Measurements from ENCODE around the gene UGT1A4. TPM values are rescaled to one million over a fixed set of nuclear protein-coding genes. Genes with fewer than 3 reads are reported as not detected.
A peak's percentile ranks its signal among the peaks of the same experiment; 100 is the strongest.

The UGT1A4 gene
- total RNA-seq, 1 experiment from 2014 or later, result not detected

DNA sequence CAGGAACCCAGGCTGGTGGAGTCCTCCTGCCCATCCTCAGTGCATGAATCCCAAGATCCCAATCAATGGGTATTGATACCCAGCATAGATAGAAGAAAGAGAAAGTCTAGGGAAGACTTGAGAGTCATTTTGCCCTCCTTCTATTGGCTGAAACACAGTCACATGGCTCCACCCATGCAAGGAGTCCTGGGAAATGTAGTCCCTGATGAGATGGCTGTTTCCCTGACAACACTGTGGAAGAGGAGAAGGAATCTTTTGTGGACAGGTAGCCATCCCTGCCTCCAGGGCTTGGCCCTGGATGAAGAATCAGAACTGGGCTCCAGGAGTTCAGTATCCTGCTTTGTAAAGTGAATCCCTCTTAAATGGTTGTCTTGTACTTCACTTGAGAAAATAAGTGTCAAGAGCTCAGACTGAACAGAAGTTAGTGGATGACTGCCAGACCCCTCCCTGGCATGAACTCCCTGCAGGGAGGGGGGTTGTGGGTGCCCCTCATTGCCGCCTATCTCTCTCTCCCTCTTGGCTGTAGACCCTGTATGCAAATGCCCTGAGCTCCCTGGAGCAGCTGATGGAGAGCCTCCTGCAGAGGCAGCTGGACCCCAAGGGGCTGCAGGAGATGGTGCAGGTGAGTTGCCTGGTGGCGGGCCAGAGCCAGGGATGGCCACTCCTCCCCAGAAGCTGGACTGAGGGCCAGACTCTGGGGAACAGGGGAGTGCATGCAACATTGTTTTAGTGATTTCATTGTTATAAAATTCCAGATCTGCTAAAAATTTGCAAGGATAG is 95.7 kb downstream of the UGT1A4 start:
- peak; percentile 82 for DNase-seq
- Histone ChIP-seq H3K4me3 (ENCODE audit: insufficient read depth, low read depth, low read length) (no peak overlapping the region), H3K27me3 (ENCODE audit: control insufficient read depth, insufficient read depth, low read length) (no peaks in the 10 kb centered on the region), H3K36me3 (replicated peaks; ENCODE audit: control insufficient read depth, insufficient read depth, low read length) (no peaks in the 10 kb centered on the region)

DNA sequence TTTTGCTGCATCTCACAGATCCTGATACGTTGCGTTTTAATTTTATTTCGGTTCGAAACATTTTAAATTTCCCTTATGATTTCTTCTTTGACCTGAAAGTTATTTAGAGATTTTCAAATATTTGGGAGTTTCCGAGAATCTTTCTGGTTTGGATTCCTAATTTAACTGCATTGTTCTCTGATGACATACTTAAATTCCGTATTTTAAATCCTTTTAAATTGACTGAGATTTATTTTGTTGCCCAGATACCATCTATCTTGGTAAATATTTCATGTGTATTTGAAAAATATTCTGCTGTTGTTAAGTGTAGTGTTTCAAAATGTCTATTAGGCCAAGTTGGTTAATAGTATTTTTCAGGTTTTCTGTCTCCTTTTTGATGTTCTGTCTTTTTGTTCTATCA is 97.3 kb downstream of the UGT1A4 start:
- Histone ChIP-seq H3K36me3 (replicated peaks; ENCODE audit: control insufficient read depth, insufficient read depth, low read length) (no peaks in the 10 kb centered on the region), H3K27me3 (ENCODE audit: control insufficient read depth, insufficient read depth, low read length) (no peaks in the 10 kb centered on the region), H3K4me3 (ENCODE audit: insufficient read depth, low read depth, low read length) (no peak overlapping the region)
- no peak for DNase-seq

DNA sequence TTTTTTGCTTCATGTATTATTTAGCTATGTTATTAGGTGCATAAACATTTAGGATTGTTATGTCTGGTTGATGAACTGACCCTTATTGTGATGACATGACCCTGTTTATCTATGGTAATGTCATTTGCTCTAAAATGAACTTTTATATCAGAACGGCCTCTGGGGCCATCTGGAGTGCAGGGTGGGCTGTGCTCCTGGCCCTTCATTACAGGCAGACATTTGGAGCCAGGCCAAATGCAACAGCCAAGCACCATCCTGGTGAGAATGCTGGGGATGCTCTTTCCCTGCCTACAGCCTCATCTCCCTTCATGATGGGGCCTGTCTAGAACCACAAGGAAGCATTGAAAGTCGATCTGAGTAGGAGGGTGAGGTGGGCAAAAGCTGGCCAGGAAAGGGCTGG is 97.8 kb downstream of the UGT1A4 start:
- H3K4me3 ChIP-seq (ENCODE audit: insufficient read depth, low read depth, low read length), result no peak overlapping the region
- no peak for DNase-seq
- H3K27me3 ChIP-seq (ENCODE audit: control insufficient read depth, insufficient read depth, low read length), result no peaks in the 10 kb centered on the region
- no peaks in the 10 kb centered on the region for H3K36me3 ChIP-seq (replicated peaks; ENCODE audit: control insufficient read depth, insufficient read depth, low read length)

DNA sequence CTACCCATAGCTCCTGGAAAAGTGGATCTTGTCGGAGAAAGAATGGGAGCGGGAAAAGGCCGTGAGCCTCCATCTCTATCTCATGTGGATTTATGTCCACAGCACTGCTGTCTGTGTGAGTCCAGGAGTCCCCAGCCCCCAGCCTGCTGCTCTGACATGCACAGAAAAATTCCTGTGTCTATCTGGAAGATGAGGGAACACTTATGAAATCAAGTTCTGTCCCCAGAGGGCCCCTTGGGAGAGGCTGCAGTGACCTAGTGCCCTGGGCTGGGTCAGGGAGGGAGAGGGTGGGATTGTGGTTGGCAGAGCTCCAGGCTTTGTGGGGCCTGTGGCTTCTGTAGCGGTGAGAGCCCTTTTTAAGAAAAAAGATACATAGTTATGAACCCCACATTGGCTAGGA is 98.2 kb downstream of the UGT1A4 start:
- DNase-seq, result no peak
- no peaks in the 10 kb centered on the region for H3K36me3 ChIP-seq (replicated peaks; ENCODE audit: control insufficient read depth, insufficient read depth, low read length)
- no peaks in the 10 kb centered on the region for H3K27me3 ChIP-seq (ENCODE audit: control insufficient read depth, insufficient read depth, low read length)
- no peak overlapping the region for H3K4me3 ChIP-seq (ENCODE audit: insufficient read depth, low read depth, low read length)

DNA sequence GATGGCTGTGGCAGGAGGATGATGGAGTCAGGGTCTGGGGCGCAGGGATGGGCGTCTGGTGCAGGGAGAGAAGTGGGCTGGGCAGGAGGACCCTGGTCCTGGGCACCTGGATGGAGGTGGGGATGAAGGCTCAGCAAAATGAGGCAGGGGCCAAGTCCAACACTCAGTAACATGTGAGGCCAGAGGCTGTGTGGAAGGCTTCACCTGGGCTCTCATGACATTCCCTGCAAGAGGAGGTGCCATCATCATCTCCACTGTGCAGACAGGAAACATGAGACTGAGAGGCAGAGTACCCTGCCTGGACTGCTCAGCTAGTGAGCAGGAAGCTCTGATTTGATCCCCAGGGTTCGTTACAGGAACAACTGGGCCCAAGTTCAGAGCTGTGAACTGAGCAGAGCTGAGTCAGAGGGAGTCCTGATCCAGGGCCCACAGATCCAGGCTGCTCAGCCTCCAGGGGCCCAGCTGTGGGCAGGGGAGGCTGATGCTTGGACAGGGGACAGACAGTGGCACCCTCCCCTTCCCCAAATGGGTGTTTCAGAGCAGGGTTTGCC is 98.9 kb downstream of the UGT1A4 start:
- no peaks in the 10 kb centered on the region for H3K36me3 ChIP-seq (replicated peaks; ENCODE audit: control insufficient read depth, insufficient read depth, low read length)
- H3K27me3 ChIP-seq (ENCODE audit: control insufficient read depth, insufficient read depth, low read length), result no peaks in the 10 kb centered on the region
- no peak overlapping the region for H3K4me3 ChIP-seq (ENCODE audit: insufficient read depth, low read depth, low read length)
- DNase-seq, result no peak

DNA sequence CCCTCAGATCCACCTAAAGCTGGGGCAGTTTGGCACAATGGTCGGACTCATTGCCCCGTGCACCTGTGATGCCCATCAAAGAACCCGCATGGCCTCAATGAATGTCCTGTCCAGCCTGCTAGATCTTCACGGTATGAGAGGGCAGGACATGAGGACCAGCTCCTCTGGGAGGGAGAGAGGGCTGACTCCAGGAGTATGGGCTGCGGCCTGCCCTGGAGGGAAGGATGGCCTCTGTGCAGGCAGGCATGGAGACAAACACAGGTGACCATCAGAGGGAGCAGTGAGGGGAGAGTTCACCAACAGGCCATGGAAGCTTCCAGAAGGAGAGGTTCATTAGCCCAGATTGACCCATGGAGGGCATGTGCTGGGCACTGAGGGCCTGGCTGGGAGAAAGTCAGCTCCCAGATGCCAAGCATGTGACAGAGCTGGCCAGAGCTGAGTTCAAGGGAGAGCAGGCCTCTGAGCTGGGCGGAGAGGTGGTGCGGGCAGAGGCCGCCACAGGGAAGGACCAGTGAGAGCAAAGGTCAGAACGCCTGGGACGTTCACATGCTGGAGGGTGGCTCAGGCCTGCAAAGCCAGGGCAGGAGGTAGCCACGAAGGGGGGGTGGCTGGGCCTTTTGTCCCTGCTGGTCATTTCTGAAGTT is 99.6 kb downstream of the UGT1A4 start:
- peak; percentile 41 for DNase-seq
- Histone ChIP-seq H3K27me3 (ENCODE audit: control insufficient read depth, insufficient read depth, low read length) (no peaks in the 10 kb centered on the region), H3K36me3 (replicated peaks; ENCODE audit: control insufficient read depth, insufficient read depth, low read length) (no peaks in the 10 kb centered on the region), H3K4me3 (ENCODE audit: insufficient read depth, low read depth, low read length) (no peak overlapping the region)

DNA sequence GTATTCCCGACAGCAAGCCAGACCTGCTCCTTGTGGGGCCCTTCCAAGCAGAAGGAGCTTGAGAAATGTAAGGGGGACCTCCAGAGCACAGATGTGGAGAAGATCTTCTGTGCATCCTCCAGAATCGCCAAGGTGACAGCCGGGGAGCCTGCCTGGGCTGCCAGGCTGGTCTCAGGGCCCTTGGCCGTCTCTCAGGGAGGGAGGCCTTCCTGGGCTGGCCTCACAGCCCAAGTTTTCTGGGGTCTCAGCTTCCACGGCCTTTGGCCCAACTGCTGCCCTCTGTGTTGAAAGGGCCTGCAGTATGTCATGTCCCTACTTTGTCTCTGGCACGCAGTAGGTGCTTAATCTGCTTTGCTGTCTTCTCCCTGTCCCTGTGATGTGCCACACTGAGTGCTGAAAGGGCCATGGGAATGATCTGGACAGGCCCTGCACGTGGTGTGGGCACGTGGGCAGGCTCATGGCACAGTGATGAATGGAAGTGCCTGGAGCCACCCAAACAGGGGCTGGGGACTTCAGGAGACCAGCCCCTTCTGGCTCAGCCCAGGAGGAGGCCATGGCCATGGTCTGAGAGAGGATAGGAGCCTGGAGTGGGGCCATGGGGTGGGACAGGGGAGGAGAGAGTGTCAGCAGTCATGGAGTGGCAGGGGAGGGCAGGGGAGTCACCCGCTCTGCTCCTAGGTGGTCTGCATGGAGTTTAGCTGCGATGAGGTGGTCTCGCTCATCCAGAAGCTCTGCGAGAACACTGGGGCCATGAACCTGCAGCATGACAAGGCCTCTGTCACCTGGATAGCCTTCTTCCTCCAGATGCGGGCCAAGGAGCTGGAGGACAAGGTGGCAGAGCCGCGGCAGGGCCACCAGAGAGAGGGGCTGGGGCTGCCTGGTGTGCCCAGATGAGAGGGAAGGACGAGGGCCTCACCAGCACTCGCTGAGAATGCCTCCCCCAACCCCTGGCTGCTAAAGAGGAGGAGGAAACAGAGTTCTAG is 100.4 kb downstream of the UGT1A4 start:
- Histone ChIP-seq H3K27me3 (ENCODE audit: control insufficient read depth, insufficient read depth, low read length) (no peaks in the 10 kb centered on the region), H3K36me3 (replicated peaks; ENCODE audit: control insufficient read depth, insufficient read depth, low read length) (no peaks in the 10 kb centered on the region), H3K4me3 (ENCODE audit: insufficient read depth, low read depth, low read length) (no peak overlapping the region)
- no peak for DNase-seq

DNA sequence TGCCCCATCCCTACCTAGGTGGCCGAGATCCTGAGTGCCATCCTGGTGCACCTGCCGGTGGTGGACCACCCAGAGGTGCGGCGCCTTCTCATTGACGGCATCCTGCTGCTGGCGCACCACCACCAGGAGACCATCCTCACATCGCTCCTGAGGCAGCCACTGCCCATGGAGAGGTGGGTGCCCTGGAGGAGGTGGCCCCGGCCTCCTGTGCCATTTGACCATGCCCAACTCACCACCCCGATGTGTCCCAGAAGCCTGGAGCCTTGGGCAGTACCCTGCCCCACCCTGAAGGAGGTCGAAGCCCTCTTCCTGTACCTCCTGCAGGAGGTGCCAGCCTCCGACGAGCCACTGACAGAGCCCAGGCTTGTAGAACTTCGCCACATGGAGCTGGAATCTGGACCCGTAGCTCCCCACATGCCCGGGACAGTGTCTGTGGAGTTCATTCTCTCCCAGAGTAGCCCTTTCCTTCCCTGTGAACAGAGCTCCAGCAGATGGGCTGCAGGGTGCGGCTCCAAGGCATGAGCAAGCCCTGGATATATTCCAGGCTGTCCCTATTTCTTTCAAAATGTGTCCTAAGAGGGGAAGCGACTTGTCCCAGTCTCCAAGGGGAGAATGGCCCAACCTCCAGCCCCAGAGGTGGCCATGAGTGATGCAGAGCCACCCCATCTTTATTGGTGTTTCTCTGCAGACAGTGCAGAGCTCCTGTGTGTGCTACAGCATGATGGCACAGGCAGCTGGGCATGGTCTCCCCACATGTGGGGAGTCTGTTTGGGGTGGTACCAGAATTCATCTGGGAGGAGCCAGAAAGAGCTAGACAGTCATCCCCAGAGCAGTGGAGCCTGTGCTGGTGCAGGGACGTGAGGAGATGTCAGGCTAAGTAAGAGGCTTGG is 101.6 kb downstream of the UGT1A4 start:
- no peaks in the 10 kb centered on the region for H3K27me3 ChIP-seq (ENCODE audit: control insufficient read depth, insufficient read depth, low read length)
- H3K36me3 ChIP-seq (replicated peaks; ENCODE audit: control insufficient read depth, insufficient read depth, low read length), result no peaks in the 10 kb centered on the region
- H3K4me3 ChIP-seq (ENCODE audit: insufficient read depth, low read depth, low read length), result no peak overlapping the region
- no peak for DNase-seq

DNA sequence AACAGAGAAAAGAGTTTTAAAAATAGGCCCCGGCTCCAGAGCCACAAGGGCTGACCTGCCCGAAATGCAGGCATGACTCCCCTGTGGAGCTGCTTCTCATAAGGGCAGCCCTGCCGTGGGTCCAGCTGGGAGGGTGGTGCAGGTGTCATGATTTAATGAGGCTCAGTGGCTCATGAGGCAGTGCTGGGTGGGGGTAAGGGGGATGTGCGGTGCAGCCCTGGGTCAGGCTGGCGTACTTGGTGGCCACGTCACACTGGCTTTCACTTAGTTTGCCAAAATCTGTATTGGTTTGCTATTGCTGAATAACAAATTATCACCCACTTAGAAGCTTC is 102.2 kb downstream of the UGT1A4 start:
- Histone ChIP-seq H3K36me3 (replicated peaks; ENCODE audit: control insufficient read depth, insufficient read depth, low read length) (no peaks in the 10 kb centered on the region), H3K4me3 (ENCODE audit: insufficient read depth, low read depth, low read length) (no peak overlapping the region), H3K27me3 (ENCODE audit: control insufficient read depth, insufficient read depth, low read length) (no peaks in the 10 kb centered on the region)
- no peak for DNase-seq

DNA sequence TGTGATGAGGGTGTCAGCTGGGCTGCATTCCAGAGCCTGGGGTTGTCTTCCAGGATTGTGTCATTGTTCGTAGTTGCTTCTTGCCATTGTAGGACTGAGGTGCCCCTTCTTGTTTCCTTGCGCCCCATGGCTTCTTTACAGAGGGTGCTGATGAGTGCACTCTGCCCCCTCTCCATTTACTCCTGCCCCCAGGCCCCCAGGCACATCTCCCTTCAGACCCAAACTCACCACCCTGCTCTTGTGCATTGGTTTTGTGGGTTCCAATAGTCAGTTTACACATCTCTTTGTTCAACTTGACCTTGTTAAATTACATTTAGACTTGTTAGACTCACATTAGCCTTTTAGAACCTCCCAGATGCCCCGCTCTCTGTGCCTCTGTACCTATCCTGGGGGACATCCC is 102.7 kb downstream of the UGT1A4 start:
- peak; percentile 38 for DNase-seq
- no peaks in the 10 kb centered on the region for H3K36me3 ChIP-seq (replicated peaks; ENCODE audit: control insufficient read depth, insufficient read depth, low read length)
- H3K27me3 ChIP-seq (ENCODE audit: control insufficient read depth, insufficient read depth, low read length), result no peaks in the 10 kb centered on the region
- H3K4me3 ChIP-seq (ENCODE audit: insufficient read depth, low read depth, low read length), result no peak overlapping the region

DNA sequence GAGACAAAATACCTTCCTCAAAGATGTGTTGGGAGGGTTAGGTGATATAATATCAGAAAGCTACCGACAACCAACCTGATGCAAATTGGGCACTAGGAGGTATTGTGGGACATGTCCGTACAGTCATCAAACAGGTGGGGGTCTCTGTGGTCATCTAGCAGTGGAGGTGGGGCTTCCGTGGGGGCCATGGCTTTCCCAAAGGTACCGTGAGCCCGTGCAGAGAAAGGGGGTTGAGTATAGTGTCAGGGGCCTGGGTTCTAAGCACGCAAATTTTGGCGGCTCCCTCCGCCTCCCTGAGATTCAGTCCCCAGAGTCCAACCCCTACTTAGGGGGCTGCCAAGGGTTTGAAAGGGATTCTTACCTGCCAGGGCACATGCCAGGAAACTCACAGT is 103.2 kb downstream of the UGT1A4 start:
- DNase-seq, result no peak
- Histone ChIP-seq H3K36me3 (replicated peaks; ENCODE audit: control insufficient read depth, insufficient read depth, low read length) (no peaks in the 10 kb centered on the region), H3K4me3 (ENCODE audit: insufficient read depth, low read depth, low read length) (no peak overlapping the region), H3K27me3 (ENCODE audit: control insufficient read depth, insufficient read depth, low read length) (no peaks in the 10 kb centered on the region)

DNA sequence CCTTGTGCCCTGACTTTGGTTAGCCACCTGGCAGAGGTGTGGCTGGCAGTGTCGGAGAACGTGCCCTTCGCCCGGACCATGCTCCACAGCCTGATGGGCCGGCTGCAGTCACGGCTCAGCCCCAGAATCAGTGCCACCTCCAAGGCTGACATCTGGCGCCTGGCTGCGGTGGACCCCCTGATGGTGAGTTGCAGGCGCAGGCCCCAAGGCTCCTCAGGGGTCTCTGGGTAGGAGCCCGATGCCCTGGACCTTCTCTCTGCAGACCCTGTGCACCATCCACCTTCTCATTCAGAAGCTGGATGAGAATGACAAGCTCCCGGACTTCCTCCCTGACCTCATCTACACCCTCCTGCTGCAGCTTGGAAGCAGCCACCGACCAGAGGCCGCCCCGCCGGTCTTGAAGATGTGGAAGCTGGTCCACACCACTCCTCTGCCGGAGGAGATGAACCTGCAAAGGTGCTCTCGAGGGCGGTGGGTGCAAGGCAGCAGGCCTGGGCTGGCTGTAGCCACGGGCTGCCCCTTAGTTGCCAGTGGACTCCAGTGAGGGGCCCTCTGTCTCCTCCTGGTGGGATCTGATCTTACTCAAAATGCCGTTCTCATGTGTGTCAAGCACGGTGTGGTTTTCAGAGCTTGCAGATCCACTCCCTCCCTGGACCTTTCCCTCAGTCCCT is 103.7 kb downstream of the UGT1A4 start:
- no peak overlapping the region for H3K4me3 ChIP-seq (ENCODE audit: insufficient read depth, low read depth, low read length)
- no peaks in the 10 kb centered on the region for H3K36me3 ChIP-seq (replicated peaks; ENCODE audit: control insufficient read depth, insufficient read depth, low read length)
- H3K27me3 ChIP-seq (ENCODE audit: control insufficient read depth, insufficient read depth, low read length), result no peaks in the 10 kb centered on the region
- peak; percentile 56 for DNase-seq

All from H7 (cell line).